ENCODE results near the gene CNIH2.

CNIH2 gene

GRCh38 chr11:66278363-66279091 is 552 bp downstream of the CNIH2 start:
- DNase-seq: peak; percentile 16

- no peak for DNase-seq
Observed at GRCh38 chr11:66279092-66279734, 1.2 kb downstream of the CNIH2 start.

- no peak for DNase-seq
Observed at GRCh38 chr11:66280428-66280827, 2.5 kb downstream of the CNIH2 start.

- no peak for DNase-seq
Observed at GRCh38 chr11:66281001-66281400, 3.0 kb downstream of the CNIH2 start.

GRCh38 chr11:66281776-66282467 is 3.9 kb downstream of the CNIH2 start:
- DNase-seq: no peak

- peak; percentile 98 for DNase-seq
Observed at GRCh38 chr11:66282468-66283455, 4.8 kb downstream of the CNIH2 start.

- no peak for DNase-seq
Observed at GRCh38 chr11:66283461-66284105, 5.6 kb downstream of the CNIH2 start.

GRCh38 chr11:66284526-66285078 is 6.6 kb downstream of the CNIH2 start:
- DNase-seq: no peak

- no peak for DNase-seq
Observed at GRCh38 chr11:66285250-66285947, 7.4 kb downstream of the CNIH2 start.

- no peak for DNase-seq
Observed at GRCh38 chr11:66286699-66287098, 8.7 kb downstream of the CNIH2 start.

- DNase-seq: no peak
Observed at GRCh38 chr11:66287211-66287888, 9.4 kb downstream of the CNIH2 start.

GRCh38 chr11:66287889-66288670 is 10.1 kb downstream of the CNIH2 start:
- DNase-seq: peak; percentile 18

GRCh38 chr11:66288671-66289547 is 10.9 kb downstream of the CNIH2 start, which contains the start of gene YIF1A:
TSS of gene YIF1A (minus strand) at chr11:66289143. CDS start at chr11:66288985, 158 bp downstream.
- DNase-seq: peak; percentile 100

- DNase-seq: no peak
Observed at GRCh38 chr11:66289548-66290329, 11.8 kb downstream of the CNIH2 start.

GRCh38 chr11:66290330-66290621 is 12.3 kb downstream of the CNIH2 start:
- DNase-seq: no peak

GRCh38 chr11:66291303-66291705 is 13.3 kb downstream of the CNIH2 start:
- no peak for DNase-seq

GRCh38 chr11:66291706-66292542 is 13.9 kb downstream of the CNIH2 start, which contains the start of gene TMEM151A:
TSS of gene TMEM151A (plus strand) at chr11:66291894. CDS start at chr11:66292014, 120 bp downstream.
- peak; percentile 10 for DNase-seq
